GM19043 (cell line): ENCODE results near the gene MARCHF3.
"Not testable (repeated sequence)": the region's sequence is repeated elsewhere in the genome, so short reads cannot be mapped to it uniquely, and the experiment has no call there.

Experiments used
- ATAC-seq: cut with Tn5 transposase; IDR thresholded peaks from one replicate; pipeline ENCODE4 v1.9.1; 2021; ENCODE audit warnings: low read depth; ENCODE audit not compliant: unreplicated experiment

Gene MARCHF3

DNA sequence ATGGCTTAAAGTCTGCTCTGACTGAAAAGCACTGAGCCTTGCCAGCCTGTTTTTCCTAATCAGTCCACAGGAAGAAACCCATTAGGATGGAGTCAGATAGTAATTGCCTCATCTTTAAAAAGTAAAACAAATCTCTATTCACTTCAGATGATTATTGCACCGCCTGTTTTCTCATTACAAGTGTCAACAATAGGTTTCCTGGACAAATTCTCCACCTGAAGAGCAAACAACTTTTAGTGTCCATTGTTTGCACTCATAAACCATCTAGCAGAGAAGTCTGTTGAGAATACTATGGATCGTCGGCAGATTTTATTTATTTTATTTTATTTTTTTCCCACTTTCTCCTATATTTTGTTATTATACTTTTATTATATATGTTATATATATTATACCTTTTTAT is 22.7 kb upstream of the MARCHF3 start:
- ATAC-seq, result no peak

DNA sequence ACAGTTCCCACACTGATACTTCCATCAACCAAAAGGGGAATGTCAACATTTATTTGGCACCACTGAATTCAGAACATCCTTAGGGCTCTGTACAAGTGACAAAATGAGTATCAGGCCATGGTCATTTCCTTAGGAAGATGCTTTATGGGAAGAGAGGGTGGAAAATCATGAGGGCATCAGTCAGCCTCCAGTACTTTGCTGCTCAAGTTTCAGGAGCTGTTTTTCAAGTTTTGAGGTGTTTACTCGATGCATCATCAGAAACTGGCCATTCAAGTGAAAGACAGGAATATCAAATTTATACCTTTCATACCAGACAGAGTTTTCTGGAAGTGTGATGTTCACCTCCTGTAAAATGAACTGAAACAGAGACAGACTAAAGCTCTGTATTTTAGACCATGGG is 21.2 kb upstream of the MARCHF3 start:
- ATAC-seq, result no peak

DNA sequence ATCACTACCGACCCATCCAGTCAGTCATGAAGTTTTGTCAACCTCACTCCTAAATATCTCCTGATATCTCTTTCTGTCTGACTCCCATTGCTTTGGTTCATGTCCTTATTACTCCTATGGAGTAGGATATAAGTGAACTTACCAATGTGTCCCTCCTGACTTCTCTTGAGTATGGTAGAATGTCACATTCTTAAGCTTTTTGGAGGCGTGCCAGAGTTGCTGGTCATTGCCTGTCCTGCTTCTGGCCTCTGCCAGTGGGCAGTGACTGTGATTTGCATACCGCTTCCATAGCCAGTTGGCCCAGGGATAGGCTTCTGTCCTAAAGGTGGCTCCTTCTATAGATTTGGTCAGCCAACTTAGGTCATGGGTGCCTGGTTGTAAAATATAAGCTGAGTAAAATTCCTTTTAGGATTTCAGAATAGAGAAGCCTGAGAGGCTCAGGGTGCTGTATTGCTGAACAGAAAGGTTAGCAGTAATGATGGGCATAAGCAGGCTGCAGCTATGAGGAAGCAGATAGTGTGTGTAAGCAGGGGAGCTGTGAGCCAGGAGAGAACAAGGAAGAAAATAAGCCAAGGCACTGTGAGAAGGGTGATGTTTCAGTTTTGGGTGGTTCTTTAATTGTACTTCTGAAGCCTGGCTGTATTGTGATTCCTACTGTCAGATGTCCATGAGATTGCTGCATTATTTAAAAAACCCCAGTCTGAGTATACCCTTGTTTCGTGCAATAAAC is 16.1 kb upstream of the MARCHF3 start:
- no peak for ATAC-seq

DNA sequence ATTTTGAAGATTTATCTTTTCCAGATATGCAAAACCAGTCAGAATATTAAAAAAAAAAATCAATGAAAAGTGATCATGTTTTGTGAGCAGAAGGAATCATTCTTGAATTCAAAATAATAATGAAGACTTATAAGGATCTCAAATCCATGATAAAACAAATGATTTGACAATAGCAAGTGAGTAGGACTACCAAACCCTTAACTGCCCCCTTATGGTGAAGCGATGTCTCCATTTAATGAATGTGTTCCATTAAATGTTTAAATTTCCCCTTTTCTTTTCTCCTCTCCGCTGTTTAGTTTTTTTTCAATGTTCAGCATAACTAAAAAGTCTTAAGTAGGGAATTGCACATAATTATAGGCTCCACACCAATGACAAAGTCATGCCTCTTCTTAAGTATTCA is 12.2 kb upstream of the MARCHF3 start:
- no peak for ATAC-seq

DNA sequence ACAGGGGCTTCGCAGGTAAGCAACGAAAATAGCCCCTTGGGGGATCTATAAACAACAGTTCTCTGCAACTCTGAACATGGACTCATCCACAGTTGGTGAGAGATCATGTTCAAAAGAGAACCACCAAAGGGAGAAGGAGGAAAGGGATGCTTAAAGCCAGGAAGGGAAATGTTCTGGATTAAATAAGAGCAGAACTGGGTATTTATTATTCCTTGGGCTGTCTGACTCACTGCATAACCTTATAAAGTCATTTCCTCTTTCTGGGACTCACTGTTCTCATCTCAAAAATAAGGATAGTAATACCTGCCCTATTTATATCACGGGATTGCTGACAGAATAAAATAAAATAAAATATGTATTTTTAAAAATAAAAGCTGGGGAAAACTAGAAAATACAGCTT is 11.2 kb upstream of the MARCHF3 start:
- no peak for ATAC-seq

DNA sequence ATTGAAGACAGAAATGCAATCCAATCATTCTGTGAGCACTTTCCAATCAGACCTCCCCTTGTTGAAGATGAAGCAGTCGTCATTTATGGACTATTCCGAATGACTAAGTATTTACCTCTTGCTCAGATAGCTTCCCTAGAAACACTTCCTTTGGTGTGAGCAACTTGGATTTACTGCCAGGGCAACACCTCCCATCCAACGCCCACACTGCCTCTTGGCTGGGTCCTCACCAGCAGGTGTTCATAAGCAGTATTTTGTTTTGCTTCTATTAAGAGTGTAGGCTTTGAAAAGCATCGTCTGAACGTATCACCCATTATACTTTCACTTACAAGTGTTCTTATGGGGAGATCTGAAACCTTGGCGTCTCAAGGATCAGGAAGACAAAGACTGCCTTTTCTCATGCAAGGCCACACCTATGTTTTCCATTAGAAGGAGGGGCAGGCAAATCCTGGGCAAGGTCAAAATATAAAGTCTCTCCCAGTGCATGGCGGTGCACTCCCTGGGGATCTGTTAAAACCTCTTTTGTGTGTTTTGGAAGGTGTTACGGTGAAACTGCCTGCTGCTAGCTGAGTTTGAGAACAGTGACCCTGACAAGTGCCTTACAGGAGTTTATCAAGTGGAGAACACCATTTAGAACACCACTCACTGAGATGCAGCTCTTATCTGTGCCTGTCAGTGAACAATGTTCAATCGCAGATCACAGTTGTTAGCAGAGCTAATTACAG is 10.6 kb upstream of the MARCHF3 start:
- no peak for ATAC-seq

DNA sequence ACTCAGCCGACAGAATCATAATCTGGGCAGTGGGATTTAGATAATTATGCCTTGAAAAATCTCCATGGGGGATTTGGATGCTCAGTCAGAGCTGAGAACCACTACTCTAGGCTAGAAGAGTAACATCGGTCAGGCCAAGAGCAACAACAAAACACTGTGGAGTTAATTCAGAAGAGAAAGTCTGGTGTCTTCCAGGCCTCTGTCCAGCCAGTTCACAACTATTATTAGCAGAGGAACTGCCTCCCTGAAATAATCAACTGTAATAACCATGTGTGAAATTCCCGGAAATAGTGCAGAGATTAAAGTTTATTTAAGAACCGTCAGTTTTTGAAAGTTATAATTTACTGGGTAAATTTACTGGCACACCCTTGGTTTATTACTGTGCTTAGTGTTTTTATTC is 8.2 kb upstream of the MARCHF3 start:
- no peak for ATAC-seq

DNA sequence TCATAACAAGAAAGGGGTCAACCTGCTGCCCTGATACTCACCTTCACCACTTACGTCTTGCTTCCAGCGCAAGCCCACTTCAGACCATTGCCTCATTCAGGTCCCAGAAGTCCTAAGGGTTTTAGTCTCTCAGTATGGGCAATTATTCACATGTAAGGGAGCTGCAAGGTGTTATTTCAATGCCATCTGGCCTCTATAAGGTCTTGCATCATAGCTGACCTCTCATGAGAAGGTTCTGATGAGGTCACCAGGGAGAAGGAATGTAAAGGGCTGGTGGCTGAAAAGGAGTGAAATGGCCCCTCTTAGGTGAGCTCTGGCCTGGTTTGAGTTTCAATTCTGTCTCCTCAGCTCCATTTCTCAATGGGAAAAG is 1.5 kb upstream of the MARCHF3 start:
- ATAC-seq, result no peak

DNA sequence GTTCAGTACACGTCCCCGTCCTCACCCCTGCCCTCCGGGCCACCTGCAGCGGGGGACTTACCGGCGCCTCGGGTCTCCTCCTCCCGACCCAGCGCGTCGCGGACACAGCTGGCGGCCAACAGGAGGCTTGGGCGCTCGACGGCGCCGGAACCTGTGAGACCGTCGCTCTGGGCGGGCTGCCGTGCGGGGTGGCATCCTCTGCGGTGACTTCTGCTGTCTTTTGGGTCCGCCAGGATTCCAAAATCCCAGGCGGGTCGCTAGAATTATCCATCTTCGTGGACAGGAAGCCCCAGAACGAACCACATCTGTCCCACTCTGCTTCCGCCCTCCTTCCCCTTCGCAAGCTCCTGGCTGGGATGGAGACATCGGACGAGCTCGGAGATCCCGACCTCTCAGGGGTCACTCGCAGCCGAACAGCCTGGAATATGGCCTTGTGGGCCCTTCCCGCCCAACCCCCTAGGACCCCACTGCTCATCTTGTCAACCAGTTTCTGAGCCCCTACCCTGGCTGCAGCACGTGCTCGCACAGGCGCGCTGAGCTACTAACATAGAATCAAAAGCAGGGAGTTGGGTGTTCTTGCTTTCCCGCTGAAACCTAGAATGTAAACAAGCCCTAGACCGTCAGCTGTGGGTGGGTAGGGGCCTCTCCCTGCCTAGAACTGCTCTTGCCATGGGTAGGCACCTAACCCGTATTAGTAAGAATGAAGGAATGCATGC is 947 bp upstream of the MARCHF3 start:
- ATAC-seq, result peak; percentile 13

DNA sequence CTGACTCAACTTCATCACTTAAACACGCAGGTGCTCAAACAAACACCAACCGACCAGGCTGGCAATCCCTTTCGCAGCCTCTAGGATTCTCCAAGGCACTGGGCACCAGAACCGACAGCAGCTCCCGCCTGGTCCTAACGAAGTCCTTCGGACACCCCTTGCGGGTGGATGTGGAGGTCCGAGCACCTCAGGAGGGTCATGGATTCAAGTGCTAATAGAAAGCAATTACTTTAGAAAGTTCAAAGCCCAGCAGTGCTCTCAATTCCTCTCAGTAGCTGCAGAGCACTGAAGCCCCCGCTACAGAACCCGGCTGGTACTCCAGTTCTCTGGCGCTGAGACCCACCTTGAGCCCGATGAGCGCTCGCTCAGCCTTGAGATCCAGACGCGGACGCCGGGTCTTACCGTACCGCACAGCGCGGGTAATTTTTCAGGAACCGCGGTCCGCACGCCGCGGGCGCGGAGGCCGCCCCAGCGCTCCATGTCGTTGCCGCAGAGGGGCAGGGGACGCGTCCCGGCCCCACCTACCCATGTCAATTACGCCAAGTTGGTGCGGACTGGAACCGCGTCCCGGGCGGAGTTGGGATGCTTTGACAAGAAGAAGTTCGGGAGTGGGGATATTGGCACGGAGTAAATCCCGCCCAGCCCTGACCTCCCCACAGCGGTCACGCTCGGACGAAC is 638 bp downstream of the MARCHF3 start:
- ATAC-seq, result peak; percentile 14

DNA sequence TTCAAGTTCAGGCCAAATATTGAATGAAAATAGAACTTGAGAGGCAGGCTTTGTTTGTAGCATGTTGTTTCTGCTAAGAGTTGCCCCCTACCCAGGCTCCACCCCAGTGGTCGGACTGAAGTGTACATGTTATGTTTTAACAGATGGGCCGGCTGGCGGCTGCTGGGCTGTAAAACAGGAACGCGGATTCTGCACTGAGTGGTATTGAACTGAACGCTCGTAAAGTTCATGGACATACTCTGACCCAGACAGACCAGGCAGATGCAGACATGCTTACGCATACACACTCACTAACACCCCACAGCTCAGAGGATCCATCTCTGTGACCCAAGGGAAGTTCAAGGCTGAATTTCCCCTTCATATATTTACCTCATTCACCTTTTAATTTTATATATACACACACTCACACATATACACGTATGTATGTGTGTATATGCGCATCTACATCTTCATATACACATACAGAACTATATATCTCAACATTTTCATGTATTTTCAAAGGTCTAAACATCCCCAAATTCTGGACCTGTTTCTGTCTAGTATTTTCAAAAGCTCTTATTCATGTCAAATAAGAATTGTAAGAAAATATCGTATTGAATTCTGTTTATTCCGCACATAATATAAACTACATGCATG is 1.4 kb downstream of the MARCHF3 start:
- no peak for ATAC-seq

DNA sequence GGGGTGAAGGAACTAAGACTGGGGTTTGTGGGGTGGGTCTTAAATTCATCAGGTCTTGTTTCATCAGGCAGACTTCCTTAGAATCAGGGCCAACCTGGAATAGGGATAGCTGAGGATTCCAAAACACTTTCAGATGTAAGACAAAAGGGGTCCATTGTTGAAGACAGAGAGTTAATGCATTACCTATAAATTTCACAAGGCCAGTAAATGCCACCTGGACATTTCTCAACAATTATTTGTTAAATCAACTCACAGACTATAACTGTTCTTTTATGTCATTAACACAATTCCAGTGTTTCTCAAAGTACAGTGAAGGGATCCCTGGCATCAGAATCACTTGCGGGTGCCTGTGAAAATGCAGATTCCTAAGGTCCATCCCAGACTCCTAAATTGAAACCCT is 2.8 kb downstream of the MARCHF3 start:
- no peak for ATAC-seq

DNA sequence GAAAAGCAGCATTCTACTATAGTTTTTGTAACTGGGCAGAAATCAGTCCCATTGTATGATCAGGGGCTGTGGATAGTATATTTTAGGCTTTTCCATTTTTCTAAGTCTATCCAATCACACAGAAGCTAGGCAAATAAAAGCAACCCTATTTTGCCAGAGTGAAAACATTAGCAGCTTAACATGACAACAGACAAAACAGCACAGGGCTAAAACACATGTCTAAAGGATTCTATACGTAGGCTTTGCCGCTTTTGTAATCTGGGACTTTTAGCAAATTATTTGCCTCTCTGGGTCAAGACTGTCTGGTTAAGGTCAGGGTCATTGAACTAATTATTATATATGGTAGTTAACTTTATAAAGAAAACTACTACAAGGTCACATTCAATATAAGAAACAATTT is 4.2 kb downstream of the MARCHF3 start:
- ATAC-seq, result no peak

DNA sequence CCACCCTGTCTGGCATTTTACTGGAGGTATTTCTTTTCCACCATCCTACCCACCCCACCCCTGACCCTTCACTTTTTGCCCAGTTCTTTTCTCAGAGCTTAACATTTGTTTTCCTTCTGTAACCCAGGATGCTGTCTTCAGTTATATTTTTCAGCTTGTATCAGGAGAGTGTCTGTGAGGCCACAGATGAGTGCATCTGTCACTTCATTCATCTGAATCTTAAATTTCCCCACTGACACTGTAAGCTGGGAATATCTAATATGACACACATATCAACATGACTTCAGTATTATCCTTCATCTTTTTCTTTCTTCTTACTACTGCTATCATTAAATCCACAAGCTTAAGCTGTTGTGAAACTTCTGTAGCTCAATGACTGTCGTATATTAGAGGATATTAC is 4.9 kb downstream of the MARCHF3 start:
- ATAC-seq, result no peak

DNA sequence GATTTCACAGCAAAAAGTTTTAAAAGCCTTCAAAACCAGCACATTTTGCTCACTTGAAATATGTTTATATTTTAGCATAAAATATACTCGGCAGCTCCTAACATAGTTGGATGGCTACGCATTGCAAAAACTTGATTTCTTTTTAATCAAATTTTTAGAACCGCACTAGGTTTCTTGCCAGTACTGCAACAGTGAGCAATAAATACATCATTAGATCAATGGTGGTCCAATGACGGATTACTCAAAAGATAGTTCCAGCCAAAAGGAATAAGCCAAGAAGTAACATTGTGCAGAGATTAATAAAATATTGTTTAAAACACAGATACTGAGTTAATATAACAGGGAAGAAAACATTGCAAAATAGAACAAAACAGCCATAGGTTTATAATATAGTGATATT is 5.5 kb downstream of the MARCHF3 start:
- ATAC-seq, result no peak

DNA sequence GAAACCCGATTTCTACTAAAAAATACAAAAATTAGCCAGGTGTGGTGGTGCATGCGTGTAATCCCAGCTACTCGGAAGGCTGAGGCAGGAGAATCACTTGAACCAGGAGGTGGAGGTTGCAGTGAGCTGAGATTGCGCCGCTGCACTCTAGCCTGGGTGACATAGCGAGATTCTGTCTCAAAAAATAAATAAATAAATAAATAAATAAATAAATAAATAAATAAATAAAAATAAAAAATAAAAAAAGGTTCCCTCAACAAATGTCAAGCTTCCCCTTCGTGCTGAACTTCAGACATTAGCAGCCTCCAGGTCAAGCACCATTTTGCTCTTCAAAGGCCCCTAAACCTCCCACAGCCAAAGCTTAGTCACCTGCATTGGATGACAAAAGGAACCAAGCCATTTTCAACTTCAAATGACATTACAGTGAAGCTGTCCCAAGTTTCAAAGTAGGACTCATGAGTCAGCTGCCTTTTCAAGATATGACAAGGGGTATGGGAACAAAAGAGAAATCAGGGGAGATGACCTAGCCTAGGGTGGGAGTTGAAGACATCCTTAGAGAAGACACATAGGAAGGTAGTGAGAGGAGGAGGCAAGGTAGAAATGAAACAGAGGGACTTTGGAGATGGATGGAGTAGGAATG is 6.7 kb downstream of the MARCHF3 start:
- not testable (repeated sequence) for ATAC-seq

DNA sequence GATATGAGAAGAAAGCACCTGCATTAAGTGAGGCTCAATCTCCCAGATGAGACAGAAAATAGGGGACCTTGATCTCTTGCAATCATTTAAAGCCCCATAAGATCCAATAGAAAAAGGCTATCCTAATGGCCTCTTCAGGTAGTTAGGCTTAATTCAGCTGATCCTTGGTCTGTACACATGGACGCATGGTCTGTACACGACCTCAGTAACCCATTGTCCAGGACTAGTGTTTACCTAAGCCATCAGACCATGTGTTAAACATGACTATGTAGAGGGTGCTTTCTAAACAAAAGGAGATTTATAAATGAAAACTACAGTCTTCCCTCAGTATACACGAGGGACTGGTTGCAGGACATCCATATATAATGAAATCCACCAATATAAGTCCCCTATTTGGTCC is 7.5 kb downstream of the MARCHF3 start:
- no peak for ATAC-seq

DNA sequence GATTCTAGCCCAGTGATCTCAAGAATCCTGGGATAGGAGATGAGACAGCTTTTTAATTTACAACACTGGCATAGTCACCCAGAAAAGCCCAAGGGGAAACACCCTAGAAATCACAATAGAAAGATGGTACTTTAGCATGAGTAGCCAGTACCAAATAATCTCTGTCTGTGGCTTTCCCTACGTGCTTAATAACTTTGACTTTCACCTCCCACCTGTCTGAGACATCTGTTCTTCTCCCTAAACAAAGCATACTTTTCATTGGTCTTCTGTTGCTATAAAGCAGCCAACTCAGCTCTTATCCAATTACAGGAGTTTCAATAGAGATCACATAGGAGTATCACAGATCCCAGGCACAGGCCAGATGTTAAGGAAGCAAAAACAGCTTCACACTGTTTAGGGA is 10.4 kb downstream of the MARCHF3 start:
- ATAC-seq, result no peak

DNA sequence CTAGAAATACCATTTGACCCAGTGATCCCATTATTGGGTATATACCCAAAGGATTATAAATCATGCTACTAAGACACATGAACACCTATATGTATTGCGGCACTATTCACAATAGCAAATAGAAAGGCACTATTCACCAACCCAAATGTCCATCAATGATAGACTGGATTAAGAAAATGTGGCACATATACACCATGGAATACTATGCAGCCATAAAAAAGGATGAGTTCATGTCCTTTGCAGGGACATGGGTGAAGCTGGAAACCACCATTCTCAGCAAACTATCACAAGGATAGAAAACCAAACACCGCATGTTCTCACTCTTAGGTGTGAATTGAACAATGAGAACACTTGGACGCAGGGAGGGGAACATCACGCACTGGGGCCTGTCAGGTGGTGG is 13.6 kb downstream of the MARCHF3 start:
- ATAC-seq, result not testable (repeated sequence)

DNA sequence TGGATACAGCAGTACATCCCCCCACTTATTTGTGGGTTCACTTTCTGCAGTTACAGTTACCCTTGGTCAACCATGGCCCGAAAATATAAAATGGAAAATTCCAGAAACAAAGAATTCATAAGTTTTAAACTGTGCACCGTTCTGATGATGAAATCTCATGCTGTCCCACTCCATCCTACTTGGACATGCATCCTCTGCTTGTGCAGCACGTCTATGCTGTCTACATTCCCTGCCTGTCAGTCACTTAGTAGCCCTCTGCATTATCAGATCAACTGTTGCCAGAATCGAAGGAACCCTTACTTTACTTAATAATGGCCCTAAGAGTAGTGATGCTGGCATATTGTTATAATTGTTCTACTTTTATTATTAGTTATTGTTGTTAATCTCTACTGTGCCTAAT is 14.6 kb downstream of the MARCHF3 start:
- ATAC-seq, result no peak
